B cell (primary cell): ENCODE measurements around the gene APH1A.

ENCODE experiments used
- EZH2 ChIP-seq: IDR thresholded peaks from 2 replicates; pipeline ENCODE4 v1.6.1; 2012; ENCODE audit warnings: borderline replicate concordance, low read depth, mild to moderate bottlenecking, moderate library complexity, low read length; ENCODE audit not compliant: insufficient read depth, poor library complexity, severe bottlenecking
- TF ChIP-seq, protein P1 (sequence below): fragments of 200-600 bp; IDR thresholded peaks from one replicate; pipeline ENCODE4 v1.8.0; 2022; ENCODE audit warnings: antibody characterized with exemption, mild to moderate bottlenecking

DNA sequence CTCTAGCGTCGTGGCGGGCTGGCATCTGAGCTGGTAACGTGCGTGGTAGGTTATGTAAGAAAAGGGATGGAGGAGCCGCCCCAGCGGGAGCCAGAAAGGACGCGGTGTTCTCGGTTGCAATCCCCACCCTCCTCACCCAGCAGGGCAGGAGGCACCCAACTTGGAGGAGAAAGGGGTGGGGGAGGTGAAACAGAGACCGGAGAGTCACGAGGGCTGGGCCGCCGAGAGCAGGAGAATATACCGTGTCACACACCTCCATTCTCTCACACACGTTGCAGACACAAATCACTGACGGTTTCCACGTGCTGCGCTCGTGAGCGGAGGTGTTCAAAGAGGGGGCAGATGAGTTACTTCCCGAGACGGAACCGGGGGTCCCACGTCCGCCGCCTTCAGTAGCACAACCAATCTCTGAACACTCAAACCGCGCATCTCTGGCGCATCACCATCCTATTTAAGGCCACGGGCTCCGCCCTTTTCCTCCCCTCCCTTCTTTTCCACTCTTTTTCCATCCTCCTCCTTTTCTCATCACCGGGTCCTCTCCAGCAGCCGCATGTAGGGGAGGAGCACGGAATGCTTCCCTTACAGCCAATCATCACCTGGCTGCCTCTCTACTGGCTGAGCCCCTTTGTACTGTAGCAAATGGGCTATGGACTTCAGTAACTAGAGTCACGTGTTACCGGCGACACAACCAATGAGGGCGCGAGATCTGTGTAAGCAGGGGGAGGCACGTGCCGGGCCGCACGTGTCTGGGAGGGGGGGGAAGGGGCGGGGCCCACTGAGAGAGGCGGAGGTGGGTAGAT is 13.1 kb upstream of the APH1A start, which contains the start of gene CIART:
- TF ChIP-seq, protein P1, sequence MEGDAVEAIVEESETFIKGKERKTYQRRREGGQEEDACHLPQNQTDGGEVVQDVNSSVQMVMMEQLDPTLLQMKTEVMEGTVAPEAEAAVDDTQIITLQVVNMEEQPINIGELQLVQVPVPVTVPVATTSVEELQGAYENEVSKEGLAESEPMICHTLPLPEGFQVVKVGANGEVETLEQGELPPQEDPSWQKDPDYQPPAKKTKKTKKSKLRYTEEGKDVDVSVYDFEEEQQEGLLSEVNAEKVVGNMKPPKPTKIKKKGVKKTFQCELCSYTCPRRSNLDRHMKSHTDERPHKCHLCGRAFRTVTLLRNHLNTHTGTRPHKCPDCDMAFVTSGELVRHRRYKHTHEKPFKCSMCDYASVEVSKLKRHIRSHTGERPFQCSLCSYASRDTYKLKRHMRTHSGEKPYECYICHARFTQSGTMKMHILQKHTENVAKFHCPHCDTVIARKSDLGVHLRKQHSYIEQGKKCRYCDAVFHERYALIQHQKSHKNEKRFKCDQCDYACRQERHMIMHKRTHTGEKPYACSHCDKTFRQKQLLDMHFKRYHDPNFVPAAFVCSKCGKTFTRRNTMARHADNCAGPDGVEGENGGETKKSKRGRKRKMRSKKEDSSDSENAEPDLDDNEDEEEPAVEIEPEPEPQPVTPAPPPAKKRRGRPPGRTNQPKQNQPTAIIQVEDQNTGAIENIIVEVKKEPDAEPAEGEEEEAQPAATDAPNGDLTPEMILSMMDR = no peak
- TF ChIP-seq EZH2 = no peak
